Mononuclear cell (primary cell): Measurements from ENCODE around the gene TAC4. TPM values are rescaled to one million over a fixed set of nuclear protein-coding genes. Genes with fewer than 3 reads are reported as not detected.

ENCODE experiments used
- H3K27me3 ChIP-seq: 2 replicates; pipeline ENCODE4 v1.6.0; 2011; ENCODE audit warnings: low read length, control low read depth; ENCODE audit not compliant: insufficient read depth
- H3K4me1 ChIP-seq: 2 replicates; pipeline ENCODE4 v1.5.1; 2011; ENCODE audit warnings: mild to moderate bottlenecking, low read length, control low read depth; ENCODE audit not compliant: insufficient read depth
- H3K4me3 ChIP-seq: 2 replicates; pipeline ENCODE4 v1.5.1; 2011; ENCODE audit warnings: mild to moderate bottlenecking, low read length, moderate library complexity
- H3K9me3 ChIP-seq: 2 replicates; pipeline ENCODE4 v1.5.1; 2011; ENCODE audit warnings: low read depth, mild to moderate bottlenecking, control low read depth, low read length
- total RNA-seq: library from RNA; depleted of rRNA; stranded (reverse); fragments of >200 nt; gene quantifications from one replicate; pipeline ENCODE4 v1.2.3, GENCODE V29; 2012

The TAC4 gene
- total RNA-seq, 1 donor: not detected

DNA sequence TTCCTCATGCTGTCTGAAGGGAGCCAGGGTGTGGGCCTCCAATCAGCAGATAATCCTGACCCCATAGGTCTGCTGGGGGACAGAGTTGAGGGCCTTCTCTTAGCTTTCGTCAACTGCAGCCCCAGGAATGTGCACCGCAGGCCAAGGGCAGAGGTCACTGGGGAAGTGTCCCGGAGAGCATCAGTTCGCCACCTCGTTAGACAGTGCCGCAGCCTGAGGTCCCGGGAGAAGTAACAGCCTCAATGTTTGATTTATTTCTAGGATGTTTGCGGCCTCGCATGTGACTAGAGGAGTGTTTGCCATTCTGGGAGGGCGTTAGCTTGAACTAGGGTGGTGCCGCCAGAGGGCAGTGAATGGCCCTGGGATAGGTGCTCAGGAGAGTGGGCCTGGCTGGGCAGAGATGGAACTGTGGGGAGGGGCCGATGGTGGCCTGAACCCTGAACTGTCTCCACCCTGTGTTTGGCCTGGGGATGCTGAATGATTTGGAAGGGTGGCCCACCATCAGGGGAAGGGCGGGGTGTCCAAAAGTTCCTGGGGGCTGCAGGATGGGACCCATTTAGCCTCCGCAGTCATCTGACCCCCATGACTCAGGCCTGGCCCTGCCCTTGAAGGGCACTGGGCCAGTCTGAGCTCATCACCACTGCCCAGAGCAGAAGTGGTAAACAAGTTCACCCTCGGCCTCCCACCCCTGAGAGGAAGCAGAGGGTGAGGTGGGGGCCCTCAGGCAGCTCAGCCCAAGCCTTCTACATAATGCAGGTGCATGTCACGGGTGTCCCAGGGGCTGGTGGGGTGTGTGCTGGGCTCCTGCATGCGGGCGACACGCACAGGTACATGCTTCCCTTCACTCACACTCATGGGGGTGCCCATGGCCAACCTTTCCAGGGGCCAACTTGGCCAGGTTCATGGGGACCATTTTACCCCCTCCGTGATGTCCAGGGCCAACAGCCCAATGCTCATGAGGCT is 12.4 kb upstream of the TAC4 start:
- peaks cover 2% of the 10 kb centered on the region for H3K27me3 ChIP-seq
- H3K4me1 ChIP-seq: no peaks in the 10 kb centered on the region
- H3K9me3 ChIP-seq: no peaks in the 10 kb centered on the region
- H3K4me3 ChIP-seq: no peak overlapping the region

GRCh38 chr17:49858796-49859195 is 10.9 kb upstream of the TAC4 start:
- H3K9me3 ChIP-seq: no peaks in the 10 kb centered on the region
- peaks cover 2% of the 10 kb centered on the region for H3K27me3 ChIP-seq
- no peaks in the 10 kb centered on the region for H3K4me1 ChIP-seq
- H3K4me3 ChIP-seq: no peak overlapping the region

GRCh38 chr17:49854126-49854525 is 6.3 kb upstream of the TAC4 start:
- H3K9me3 ChIP-seq: no peaks in the 10 kb centered on the region
- no peaks in the 10 kb centered on the region for H3K27me3 ChIP-seq
- H3K4me1 ChIP-seq: peaks cover 20% of the 10 kb centered on the region
- no peak overlapping the region for H3K4me3 ChIP-seq

DNA sequence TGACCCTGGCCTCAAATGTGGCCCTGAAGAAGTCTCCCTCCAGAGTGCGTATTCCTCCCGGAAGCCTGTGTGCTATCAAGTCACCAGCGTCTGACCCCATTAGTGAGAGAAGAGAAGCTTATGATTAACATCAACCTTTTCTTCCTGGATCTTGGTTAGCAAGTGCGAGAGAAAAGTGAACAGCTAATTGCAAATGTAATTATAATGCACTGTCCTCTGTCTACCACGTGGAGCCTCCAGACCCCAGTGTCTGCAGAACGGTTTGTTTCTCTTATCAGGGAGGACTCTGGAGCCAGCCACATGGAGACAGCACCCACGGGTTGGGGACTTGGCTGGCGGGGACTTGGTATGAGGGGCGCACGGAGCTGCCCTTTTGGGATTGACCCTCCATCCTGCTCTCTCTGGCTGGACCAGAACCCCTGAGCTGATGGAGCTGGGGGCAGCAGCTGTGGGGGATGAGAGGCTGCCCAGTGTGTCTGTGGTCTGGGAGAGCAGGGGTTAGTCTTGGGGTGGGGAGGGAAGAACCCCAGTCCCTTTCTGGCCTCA is 5.7 kb upstream of the TAC4 start:
- no peaks in the 10 kb centered on the region for H3K9me3 ChIP-seq
- H3K4me1 ChIP-seq: peaks cover 20% of the 10 kb centered on the region
- no peaks in the 10 kb centered on the region for H3K27me3 ChIP-seq
- H3K4me3 ChIP-seq: no peak overlapping the region

- Histone ChIP-seq H3K4me1 (peaks cover 20% of the 10 kb centered on the region), H3K27me3 (no peaks in the 10 kb centered on the region), H3K9me3 (no peaks in the 10 kb centered on the region), H3K4me3 (peak overlapping the region; percentile 61)
Measured at GRCh38 chr17:49851387-49852291, 3.8 kb upstream of the TAC4 start.

DNA sequence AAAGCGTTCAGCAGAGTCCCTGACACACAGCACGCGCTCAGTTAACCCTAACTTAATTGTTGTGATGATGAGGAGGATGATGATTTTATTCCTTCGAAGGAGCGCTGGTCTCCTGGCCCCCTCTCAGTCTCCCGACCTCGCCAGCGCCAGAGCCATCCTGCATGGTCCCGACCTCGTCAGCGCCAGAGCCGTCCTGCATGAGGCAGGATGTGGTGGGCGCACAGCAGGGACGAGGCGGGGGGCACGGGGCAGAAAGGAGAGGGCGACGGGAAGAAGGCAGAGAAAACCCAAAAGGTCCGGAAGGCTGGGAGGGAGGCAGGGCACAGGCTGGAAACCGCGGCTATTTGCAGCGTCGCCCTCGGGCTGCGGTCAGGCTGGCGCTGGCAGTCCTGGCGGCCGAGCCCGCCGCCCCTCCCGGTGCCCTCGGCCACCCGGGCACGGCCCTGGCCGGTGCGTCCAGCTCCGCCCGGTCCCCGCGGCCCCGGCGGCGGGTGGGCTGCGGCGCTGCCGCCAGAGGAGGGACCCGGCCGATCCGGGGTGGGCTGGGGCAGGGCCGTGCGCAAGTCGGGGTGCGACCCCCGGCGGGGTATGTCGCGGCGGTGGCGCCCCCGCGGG is 3.0 kb upstream of the TAC4 start:
- Histone ChIP-seq H3K4me1 (peaks cover 20% of the 10 kb centered on the region), H3K9me3 (no peaks in the 10 kb centered on the region), H3K4me3 (peak overlapping the region; percentile 61), H3K27me3 (no peaks in the 10 kb centered on the region)

- H3K4me1 ChIP-seq: peaks cover 22% of the 10 kb centered on the region
- no peaks in the 10 kb centered on the region for H3K27me3 ChIP-seq
- no peaks in the 10 kb centered on the region for H3K9me3 ChIP-seq
- H3K4me3 ChIP-seq: no peak overlapping the region
Measured at GRCh38 chr17:49850218-49850610, 2.3 kb upstream of the TAC4 start.

DNA sequence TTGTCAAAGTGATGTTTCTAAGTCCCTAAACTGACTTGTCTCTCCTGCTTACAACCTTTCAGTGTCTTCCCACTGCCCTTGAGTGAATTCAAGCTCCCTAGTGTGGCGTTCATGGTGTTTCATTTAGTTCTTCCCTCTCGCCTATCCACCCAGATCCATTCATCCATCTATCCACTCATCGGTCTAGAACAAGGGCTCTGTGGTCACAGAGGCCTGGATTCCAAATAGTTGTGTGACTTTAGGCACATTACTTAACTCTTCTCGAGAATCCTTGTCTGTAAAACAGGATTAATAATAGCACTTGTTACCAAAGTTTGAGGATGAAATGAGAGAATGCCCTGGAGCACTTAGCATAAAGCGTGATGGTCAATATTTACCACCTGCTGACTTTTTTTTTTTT is 870 bp upstream of the TAC4 start:
- Histone ChIP-seq H3K27me3 (no peaks in the 10 kb centered on the region), H3K4me3 (no peak overlapping the region), H3K9me3 (no peaks in the 10 kb centered on the region), H3K4me1 (peaks cover 28% of the 10 kb centered on the region)

- Histone ChIP-seq H3K9me3 (no peaks in the 10 kb centered on the region), H3K27me3 (no peaks in the 10 kb centered on the region), H3K4me1 (peaks cover 36% of the 10 kb centered on the region), H3K4me3 (no peak overlapping the region)
Measured at GRCh38 chr17:49846938-49847712, 744 bp downstream of the TAC4 start.

DNA sequence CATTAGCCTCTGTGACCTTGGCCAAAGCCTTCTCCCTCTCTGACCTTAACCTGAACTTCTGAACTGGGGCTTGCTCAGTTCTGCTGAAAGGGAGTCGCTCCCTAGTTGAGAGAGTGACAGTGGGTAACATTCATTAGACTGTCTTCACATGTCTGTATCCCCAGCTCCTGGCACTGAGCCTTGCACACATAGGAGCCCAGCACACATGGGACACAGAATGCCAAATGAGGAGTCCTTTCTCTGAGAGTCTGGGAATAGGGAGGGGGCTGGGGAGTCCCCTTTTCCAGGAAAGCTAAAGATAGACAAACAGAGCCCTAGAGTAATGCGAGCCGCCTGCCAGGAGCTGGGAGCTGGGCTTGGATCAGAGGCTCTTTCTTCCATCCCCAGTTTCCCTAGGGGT is 2.5 kb downstream of the TAC4 start:
- no peak overlapping the region for H3K4me3 ChIP-seq
- no peaks in the 10 kb centered on the region for H3K27me3 ChIP-seq
- no peaks in the 10 kb centered on the region for H3K9me3 ChIP-seq
- peaks cover 26% of the 10 kb centered on the region for H3K4me1 ChIP-seq

- H3K4me1 ChIP-seq: peaks cover 24% of the 10 kb centered on the region
Measured at GRCh38 chr17:49843774-49844350, 4.0 kb downstream of the TAC4 start.

DNA sequence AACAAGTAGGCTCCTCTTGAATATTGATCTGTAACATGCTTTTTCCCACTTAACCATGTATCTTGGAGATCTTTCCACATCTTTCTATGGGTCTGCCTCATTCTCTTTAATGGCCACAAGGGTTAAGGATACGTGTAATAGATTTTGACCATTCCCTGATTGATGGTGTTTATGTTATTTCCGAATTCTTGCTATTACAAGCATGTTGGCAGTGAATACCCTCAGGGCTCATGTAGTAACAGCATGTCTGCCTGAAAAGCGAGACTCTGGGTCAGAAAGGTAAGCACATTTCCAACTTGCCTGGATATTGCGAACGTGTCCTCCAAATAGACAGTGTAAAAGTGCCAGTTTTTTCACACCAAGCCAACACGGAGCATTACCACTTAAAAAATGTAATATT is 5.0 kb downstream of the TAC4 start:
- Histone ChIP-seq H3K27me3 (no peaks in the 10 kb centered on the region), H3K9me3 (no peaks in the 10 kb centered on the region), H3K4me3 (no peak overlapping the region), H3K4me1 (peaks cover 24% of the 10 kb centered on the region)

More at GRCh38 chr17:49843774-49844350, 4.0 kb downstream of the TAC4 start:
- no peaks in the 10 kb centered on the region for H3K9me3 ChIP-seq
- no peaks in the 10 kb centered on the region for H3K27me3 ChIP-seq
- no peak overlapping the region for H3K4me3 ChIP-seq

- H3K4me3 ChIP-seq: no peak overlapping the region
- H3K9me3 ChIP-seq: no peaks in the 10 kb centered on the region
- H3K4me1 ChIP-seq: peaks cover 24% of the 10 kb centered on the region
- no peaks in the 10 kb centered on the region for H3K27me3 ChIP-seq
Measured at GRCh38 chr17:49842371-49842770, 5.5 kb downstream of the TAC4 start.

GRCh38 chr17:49841548-49841947 is 6.3 kb downstream of the TAC4 start:
- Histone ChIP-seq H3K4me1 (peaks cover 24% of the 10 kb centered on the region), H3K4me3 (no peak overlapping the region), H3K9me3 (no peaks in the 10 kb centered on the region), H3K27me3 (no peaks in the 10 kb centered on the region)
